ENCODE results near the gene TGFBR3.

The TGFBR3 gene

DNA sequence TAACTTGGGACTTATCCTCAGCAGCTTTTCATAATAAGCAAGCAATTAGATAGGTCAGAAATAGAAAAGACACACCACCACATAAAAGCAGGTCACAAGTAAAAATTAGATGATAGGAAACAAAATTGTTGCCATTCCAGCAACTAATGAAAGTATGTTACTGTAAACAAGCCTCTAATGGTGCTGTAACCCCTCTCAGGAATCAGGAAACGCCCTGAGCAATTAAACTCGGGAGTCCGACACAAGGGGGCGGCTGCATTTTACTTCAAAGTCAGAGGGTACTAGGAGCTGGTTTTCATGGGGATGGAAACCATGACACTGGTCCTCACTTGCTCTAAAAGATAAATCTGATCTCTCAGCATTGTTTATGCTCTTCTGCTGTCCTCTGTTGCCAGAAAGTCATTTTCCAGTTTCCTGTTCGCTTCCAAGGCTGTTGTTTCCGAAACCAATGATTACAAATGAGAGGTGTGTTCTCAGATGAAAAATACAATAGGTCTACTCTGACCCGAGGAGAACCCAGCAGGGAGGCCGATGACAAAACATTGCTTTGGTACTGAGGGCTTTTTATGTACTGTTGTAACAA is 93.4 kb downstream of the TGFBR3 start:
- no peak for DNase-seq
- intact Hi-C loops (cut with DNase I), result no loop called here

DNA sequence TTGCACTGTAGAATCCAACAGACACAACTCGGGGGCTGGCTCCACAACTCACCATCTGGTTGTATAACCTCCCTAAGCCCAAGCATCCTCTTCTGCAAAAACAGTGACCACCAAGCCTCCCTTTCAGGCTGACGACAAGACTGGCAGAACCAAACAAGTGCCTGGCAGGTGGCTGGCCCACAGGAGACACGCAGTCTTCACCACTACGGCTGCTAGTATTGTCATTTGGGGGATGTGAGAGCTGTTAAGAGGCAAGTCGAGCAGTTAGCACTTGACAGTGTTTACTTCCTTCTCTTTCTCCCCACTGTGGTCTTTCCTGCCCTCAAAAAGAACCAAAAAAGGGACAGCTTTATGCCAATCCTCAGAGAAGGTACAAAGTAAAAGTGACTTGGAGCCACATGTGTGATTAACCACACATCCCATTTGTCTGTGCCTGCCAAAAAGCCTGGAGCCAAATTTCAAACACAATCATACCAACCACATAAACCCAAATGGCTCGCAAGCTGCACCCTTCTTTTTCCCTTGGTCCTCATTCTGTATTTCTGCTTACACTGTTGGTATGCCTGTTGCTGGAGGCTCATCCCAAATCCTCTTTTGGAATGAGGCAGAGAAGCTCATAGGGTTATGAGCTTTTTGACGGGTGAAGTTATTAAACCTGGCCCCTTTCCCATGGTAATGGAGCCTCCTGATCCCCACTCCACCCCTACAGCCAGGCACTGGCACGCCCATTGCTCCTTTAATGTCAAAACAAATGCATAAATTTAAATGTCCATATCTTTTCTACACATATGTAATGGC is 94.1 kb downstream of the TGFBR3 start:
- intact Hi-C loops (cut with DNase I), result no loop called here
- DNase-seq, result no peak

GRCh38 chr1:91791103-91791502 is 94.8 kb downstream of the TGFBR3 start:
- intact Hi-C loops (cut with DNase I), result no loop called here

DNA sequence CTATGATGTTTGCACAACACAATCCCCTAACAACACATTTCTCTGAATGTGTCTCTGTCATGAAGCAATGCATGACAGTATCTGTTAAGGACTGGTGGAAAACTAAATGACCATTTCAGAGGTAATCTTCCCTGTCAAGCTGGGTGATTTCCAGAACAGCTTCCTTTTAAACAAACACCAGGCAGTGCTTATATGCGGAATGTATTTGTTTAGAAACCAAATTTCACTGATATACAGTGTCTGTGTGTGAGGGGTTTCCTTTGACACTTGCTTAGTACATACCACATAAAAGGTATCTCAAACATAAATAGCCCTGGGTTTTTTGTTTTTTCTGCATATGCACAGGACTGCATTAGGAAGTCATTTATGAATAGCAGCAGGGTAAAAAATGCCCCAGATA is 95.6 kb downstream of the TGFBR3 start:
- DNase-seq, result no peak

More at GRCh38 chr1:91791103-91791502, 94.8 kb downstream of the TGFBR3 start:
- no peak for DNase-seq

DNA sequence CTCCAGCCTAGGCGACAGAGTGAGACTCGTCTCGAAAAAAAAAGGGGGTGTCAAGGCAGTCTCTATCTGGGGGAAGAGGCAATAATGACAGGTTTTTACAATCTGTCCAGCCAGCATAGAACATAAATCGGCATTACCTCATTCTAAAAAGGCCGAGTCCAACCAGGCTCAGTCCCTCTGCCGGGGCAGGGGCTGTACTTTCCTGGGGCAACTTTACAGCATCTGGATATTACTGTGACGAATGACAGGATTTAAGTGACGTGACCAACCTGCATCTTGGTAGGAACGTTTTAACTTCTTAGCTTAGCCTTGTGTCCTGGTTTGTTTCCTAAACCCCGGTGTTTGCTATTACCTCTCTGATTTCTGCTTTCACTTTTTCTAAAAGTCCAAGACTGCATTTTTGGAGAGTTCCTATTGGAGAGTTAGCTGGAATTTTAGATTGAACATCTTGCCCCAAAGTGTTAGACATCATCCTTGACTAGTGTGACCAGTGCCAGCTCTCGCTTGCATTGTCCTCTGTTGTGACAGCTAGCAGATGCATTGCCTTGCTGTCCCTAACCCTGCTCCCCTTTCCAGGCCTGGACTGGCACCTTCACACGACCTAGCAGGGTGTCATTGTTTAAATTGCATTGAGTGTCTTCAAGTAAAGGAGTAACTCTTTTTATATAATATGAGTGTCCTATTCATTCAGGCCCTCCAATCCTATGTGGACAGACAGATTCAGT is 96.5 kb downstream of the TGFBR3 start:
- intact Hi-C loops (cut with DNase I), result no loop called here

More for the DNA sequence above, 95.6 kb downstream of the TGFBR3 start:
- intact Hi-C loops (cut with DNase I), result no loop called here

DNA sequence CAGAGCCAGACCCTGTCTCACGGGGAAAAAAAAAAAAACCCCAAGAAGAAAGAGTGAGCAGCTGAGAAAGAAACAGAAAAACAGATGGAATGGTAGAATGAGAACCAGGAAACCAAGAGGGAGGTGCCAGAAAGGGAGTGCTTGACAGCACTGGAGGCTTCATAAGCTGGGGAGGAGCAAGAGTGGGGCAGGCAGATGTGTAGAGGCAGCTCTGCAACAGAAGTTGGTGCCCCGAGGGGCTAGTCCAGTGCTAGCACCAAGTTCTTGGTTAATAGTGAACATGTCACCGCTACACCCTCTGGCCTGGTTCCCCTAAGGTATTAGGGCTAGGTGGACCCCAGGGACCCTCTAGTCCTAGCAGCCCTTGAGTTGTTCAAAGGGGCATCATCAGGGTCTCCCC is 98.0 kb downstream of the TGFBR3 start:
- no peak for DNase-seq
- intact Hi-C loops (cut with DNase I), result no loop called here

More for the DNA sequence above, 96.5 kb downstream of the TGFBR3 start:
- no peak for DNase-seq

DNA sequence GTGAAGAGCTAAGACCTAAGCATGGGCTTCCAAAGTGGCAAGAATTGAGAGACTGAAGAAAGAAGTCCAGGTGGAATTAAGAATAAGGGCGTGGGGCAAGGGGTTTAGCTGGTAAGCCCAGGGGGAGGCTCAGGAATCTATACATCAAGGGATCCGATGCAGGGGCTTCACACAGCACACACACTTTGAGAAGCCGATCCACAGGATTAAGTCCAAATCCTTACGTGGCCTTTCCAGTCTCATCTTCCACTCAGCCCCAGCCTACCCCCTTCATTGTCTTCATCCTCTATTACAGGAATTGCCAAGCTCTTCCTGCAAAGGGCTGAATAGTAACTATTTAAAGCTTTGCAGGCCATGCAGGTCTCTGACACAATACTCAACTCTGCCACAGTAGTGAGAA is 101.3 kb downstream of the TGFBR3 start:
- no peak for DNase-seq
- intact Hi-C loops (cut with DNase I), result no loop called here

DNA sequence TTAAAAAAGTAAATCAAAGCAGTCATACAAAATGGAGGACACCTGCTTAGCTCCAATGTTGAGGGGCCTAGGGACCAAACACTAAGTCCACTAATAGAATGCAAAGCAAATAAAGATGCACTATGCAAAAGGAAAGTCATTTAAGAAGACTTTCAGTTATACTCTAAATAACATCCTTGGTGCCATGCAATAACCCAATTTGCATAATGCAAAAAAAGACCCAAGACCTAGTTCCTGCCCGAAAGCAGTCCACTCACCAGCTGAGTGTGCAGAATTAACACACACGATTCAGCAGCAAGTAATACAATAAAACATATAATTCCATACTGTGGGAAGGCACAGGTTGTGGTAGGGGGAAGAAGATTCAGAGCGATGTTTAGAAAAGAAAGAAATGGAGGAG is 101.8 kb downstream of the TGFBR3 start:
- intact Hi-C loops (cut with DNase I), result no loop called here

DNA sequence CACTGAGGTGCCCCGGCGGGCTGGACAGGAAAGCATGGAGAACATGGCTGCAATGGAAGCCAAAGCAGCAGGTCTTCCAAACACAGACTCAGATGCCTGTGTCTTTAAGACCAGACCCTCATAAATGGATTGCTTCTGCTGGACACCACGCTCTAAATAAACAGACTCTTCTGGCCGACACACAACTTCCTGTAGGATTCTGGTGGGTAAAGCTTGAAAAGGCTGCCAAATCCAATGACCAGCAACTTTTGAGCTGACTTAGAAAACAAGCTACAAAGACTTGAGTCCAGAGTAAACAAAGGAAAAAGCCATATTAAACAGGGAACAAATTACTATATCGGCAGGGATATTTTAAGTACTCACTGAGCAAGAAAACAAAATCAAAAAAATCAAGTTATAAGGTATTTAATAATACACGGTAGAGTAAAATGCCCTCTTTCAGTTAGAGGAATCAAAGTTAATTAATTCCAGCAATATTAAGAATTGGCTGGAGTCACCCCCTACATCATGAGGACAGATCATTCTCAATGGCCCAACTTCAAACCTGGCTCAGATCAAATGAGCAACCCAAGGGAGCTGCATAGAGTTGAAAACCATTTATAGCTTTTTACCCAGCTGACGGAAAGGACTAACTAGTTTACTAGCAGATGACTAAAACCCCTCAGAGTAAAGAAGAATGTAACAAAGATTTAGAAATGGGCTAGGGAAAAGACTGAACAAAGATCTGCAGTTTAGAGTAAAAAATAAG is 102.4 kb downstream of the TGFBR3 start:
- intact Hi-C loops (cut with DNase I), result no loop called here
- DNase-seq, result no peak

More for the DNA sequence above, 101.8 kb downstream of the TGFBR3 start:
- no peak for DNase-seq

DNA sequence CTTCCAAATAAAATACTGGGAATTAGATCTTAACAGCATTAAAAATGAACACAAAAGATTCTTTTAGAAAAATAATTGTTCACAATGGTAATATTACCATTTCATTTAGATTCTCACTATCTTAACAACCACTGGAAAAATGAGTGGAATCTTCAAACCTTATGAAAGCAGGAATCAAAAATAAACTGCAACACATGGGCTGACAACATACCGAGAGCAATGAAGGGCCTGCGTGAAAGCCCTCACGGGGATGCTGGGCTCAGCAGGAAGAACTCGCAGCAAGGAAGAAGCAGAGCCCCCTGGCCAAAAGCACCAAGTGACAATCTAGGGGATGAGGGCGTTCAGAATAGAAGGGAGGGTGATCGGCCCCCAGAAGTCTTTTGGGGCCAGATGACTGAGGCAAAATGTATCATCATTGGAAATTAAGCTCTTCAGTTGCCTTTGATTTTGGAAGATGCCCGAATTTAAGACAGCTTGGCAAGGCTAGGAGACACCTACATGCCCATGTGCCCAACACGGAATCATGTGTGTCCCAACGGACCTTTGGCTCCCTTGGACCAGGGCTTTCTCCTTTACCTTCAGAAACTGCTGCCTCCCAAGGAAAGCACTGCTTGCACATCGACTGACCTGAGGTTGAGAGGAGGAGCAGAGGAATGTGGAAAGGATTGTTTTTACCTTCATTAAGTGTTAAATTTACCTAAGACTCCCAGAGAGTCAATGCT is 103.9 kb downstream of the TGFBR3 start:
- intact Hi-C loops (cut with DNase I), result no loop called here
- DNase-seq, result no peak

- intact Hi-C loops (cut with DNase I), result no loop called here
- DNase-seq, result no peak
These were observed 104.6 kb downstream of the TGFBR3 start for GRCh38 chr1:91781371-91781825.

DNA sequence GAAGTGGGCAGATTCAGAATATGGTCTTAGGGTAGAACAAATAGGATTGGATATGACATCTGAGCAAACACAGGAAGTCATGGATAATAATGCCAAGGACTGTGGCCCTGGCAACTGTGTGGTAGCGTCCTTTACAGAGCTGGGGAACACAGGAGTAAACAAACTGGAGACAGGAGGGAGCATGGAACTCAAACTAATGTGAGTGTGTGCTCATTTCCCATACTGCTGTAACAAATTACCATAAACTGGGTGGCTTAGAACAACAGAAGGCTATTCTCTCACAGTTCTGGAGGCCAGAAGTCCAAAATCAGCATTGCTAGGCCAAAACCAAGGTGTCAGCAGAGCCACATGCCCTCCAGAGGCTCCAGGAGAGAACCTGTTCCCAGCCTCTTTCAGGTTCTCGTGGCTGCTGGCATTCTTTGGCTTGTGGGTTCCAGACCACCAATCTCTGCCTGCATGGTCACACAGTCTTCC is 106.4 kb downstream of the TGFBR3 start:
- intact Hi-C loops (cut with DNase I), result no loop called here
- no peak for DNase-seq

- intact Hi-C loops (cut with DNase I), result no loop called here
- no peak for DNase-seq
These were observed 107.0 kb downstream of the TGFBR3 start for GRCh38 chr1:91778964-91779363.

DNA sequence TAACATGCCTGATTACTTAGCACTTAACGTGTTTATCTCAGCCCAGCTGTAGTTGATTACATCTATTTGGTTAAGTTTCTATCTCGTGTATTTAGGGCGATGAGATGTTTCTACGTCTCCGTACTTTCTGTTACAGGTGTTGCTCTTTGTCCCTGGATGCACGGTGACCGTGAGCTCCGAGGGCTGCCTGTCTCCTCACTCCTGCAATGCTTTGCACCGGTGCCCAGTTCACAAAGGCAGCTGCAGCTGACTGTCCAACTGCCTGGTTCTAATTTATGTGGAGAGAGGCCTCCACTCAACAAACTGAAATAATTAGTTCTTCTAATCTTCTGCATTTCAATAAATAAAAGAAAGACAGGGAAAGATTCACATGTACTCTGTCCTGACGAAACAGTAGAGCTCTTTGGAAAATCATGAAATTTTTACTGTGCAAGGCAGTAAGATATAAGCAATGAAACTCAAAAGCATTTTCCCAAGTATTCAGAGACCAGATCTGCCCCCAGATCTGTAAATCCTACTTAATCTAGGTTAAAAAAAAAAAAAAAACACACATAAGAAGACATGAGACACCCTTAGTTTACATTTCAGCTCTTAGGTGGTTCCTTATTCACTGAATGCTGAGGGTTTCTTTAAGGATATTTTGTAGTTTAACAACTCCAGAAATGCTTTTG is 108.2 kb downstream of the TGFBR3 start:
- DNase-seq, result no peak
- intact Hi-C loops (cut with DNase I), result no loop called here

GRCh38 chr1:91777196-91777595 is 108.8 kb downstream of the TGFBR3 start:
- no peak for DNase-seq
- intact Hi-C loops (cut with DNase I), result no loop called here

- intact Hi-C loops (cut with DNase I), result no loop called here
- no peak for DNase-seq
These were observed 109.7 kb downstream of the TGFBR3 start for GRCh38 chr1:91776068-91776794.

- DNase-seq, result no peak
- intact Hi-C loops (cut with DNase I), result no loop called here
These were observed 110.7 kb downstream of the TGFBR3 start for GRCh38 chr1:91775227-91775626.
